Type B pancreatic cell (in vitro differentiated cells): ENCODE results near the gene ELF4. TPM values are rescaled to one million over a fixed set of nuclear protein-coding genes. Genes with fewer than 3 reads are reported as not detected.

Source experiments
- DNase-seq: peaks from one replicate; pipeline ENCODE4 v3.0.0; 2021; ENCODE audit warnings: mixed read lengths; ENCODE audit not compliant: unreplicated experiment; ENCODE audit errors: extremely low spot score
- H3K27ac Mint-ChIP-seq: 2 replicates; pipeline ENCODE4 v1.8.0; 2021; ENCODE audit warnings: mild to moderate bottlenecking, mixed read lengths
- H3K27me3 Mint-ChIP-seq: 2 replicates; pipeline ENCODE4 v1.8.0; 2021; ENCODE audit warnings: mixed read lengths
- H3K36me3 Mint-ChIP-seq: 2 replicates; pipeline ENCODE4 v1.8.0; 2021; ENCODE audit warnings: mixed read lengths
- H3K4me1 Mint-ChIP-seq: one replicate; pipeline ENCODE4 v1.8.0; 2021; ENCODE audit warnings: mixed read lengths; ENCODE audit not compliant: unreplicated experiment
- H3K4me3 Mint-ChIP-seq: 2 replicates; pipeline ENCODE4 v1.8.0; 2021; ENCODE audit warnings: mild to moderate bottlenecking, mixed read lengths
- H3K9me3 Mint-ChIP-seq: 2 replicates; pipeline ENCODE4 v1.8.0; 2021; ENCODE audit warnings: mixed read lengths
- total RNA-seq: library from RNA; stranded (reverse); gene quantifications from 2 replicates; pipeline ENCODE4 v1.2.1, GENCODE V29; 2021; ENCODE audit warnings: low replicate concordance
- TF ChIP-seq, protein P1 (sequence below): fragments of 200-600 bp; sonication (generic); conservative IDR thresholded peaks from 2 replicates; pipeline ENCODE4 v1.5.0; 2021; ENCODE audit warnings: antibody characterized with exemption, mild to moderate bottlenecking

The ELF4 gene
- total RNA-seq, 1 donor from 2014 or later = 7.8 TPM

DNA sequence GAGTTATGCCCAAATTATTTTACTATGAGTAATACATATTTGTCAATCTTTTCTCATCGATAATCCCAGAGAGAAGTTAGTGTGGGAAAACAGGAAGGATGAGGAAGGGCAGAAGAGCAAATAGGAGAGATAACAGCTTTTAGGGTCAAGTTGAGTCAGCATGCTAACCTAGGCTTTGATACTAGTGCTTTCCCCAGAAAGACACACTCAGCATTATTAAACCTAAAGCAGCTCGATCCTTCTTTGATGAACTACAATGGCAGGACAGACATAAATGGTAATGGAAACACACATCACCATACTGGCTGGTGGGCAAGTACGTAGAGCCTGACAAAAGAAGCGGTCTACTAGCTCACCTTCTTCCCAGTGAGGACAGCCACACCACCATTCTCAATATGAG, 34.8 kb upstream of the ELF4 start:
- peaks cover 26% of the 10 kb centered on the region for H3K36me3 Mint-ChIP-seq
- no peak overlapping the region for H3K27ac Mint-ChIP-seq
- no peak overlapping the region for H3K4me3 Mint-ChIP-seq

DNA sequence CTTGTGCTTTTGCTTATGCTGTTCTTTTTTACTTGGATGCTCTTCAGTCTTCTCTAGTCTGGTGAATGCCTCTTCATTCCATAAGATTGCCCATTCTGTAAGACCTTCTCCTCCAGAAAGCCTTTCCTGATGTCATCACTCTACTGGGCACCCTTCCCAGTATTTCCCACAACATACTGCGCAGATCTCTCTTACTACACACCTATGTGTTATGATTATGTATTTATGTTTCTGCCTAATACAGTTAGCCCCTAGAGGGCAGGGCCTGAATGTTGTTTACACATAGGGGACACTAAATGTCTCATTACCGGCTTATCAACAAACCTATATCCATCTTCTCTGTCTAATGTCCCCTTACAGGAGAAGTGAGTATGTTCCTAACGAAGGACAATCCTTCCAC, 34.2 kb upstream of the ELF4 start:
- no peak for DNase-seq
- peaks cover 4% of the 10 kb centered on the region for H3K9me3 Mint-ChIP-seq
- no peaks in the 10 kb centered on the region for H3K27me3 Mint-ChIP-seq
- H3K27ac Mint-ChIP-seq = no peak overlapping the region
- no peaks in the 10 kb centered on the region for H3K4me1 Mint-ChIP-seq
- peaks cover 26% of the 10 kb centered on the region for H3K36me3 Mint-ChIP-seq
- H3K4me3 Mint-ChIP-seq = no peak overlapping the region
- TF ChIP-seq, protein P1, sequence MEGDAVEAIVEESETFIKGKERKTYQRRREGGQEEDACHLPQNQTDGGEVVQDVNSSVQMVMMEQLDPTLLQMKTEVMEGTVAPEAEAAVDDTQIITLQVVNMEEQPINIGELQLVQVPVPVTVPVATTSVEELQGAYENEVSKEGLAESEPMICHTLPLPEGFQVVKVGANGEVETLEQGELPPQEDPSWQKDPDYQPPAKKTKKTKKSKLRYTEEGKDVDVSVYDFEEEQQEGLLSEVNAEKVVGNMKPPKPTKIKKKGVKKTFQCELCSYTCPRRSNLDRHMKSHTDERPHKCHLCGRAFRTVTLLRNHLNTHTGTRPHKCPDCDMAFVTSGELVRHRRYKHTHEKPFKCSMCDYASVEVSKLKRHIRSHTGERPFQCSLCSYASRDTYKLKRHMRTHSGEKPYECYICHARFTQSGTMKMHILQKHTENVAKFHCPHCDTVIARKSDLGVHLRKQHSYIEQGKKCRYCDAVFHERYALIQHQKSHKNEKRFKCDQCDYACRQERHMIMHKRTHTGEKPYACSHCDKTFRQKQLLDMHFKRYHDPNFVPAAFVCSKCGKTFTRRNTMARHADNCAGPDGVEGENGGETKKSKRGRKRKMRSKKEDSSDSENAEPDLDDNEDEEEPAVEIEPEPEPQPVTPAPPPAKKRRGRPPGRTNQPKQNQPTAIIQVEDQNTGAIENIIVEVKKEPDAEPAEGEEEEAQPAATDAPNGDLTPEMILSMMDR = no peak

More for the DNA sequence above, 34.8 kb upstream of the ELF4 start:
- no peak for DNase-seq
- H3K4me1 Mint-ChIP-seq = no peaks in the 10 kb centered on the region
- no peaks in the 10 kb centered on the region for H3K27me3 Mint-ChIP-seq
- H3K9me3 Mint-ChIP-seq = peaks cover 4% of the 10 kb centered on the region
- TF ChIP-seq, protein P1 = no peak

DNA sequence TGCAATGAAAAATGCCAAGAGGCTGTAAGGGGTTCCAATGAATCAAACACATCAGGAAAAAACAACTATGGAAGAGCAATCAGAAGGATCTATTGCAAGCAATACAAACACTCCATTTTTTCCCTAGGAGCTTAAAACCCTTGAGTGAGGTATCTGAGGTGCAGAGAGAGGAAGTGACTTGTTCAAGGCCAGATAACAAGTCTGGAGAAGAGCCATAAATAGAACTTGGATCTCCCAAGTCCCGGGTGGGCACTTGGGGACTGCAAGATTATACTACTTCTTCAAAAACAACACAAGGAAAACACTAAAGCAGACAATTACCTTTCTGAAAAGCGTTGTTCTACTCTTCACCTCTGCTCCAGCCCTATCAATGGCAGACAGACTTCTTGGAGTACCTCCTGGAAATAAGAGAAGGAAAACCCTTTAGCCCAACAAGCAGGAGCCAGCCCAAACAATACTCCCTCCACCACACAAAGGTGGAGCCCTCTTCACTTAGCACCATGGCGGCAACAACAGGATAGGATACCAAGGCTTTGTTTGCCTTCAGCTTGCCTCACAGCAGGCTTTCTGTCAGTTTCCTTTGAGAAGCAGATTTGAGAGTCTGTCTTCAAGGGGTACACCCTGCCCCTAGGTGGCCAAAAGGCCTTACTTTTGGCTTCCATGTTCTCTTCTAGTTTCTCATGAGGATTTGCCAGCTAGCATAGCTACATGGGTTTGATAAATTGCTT, 29.3 kb upstream of the ELF4 start:
- Mint-ChIP-seq H3K9me3 (peaks cover 4% of the 10 kb centered on the region), H3K4me3 (no peak overlapping the region), H3K4me1 (no peaks in the 10 kb centered on the region), H3K27ac (no peak overlapping the region), H3K27me3 (no peaks in the 10 kb centered on the region), H3K36me3 (peaks cover 21% of the 10 kb centered on the region)
- no peak for DNase-seq
- TF ChIP-seq, protein P1 = no peak

DNA sequence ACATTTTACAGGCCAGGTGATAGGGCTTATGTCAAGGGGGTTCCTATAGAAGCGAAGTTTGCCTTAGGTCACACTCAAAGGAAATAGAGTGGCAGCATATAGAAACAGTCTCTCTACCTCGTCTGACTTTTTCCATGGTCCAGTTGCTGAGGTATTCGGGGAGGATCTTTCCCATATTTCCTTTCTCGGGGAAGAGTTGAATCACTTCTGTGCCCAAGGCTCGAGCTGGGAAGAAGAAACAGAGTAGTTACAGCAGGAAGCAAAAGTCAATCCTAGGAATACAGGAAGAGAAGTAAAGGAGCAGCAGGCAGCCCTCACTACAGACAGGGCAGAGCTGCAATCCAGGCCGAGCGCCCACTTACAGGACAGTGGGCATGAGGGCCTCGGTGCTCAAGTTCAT, 26.7 kb upstream of the ELF4 start:
- no peaks in the 10 kb centered on the region for H3K9me3 Mint-ChIP-seq
- no peak overlapping the region for H3K27ac Mint-ChIP-seq
- peaks cover 8% of the 10 kb centered on the region for H3K36me3 Mint-ChIP-seq
- TF ChIP-seq, protein P1 = no peak
- no peak overlapping the region for H3K4me3 Mint-ChIP-seq
- no peaks in the 10 kb centered on the region for H3K4me1 Mint-ChIP-seq
- H3K27me3 Mint-ChIP-seq = no peaks in the 10 kb centered on the region
- no peak for DNase-seq

DNA sequence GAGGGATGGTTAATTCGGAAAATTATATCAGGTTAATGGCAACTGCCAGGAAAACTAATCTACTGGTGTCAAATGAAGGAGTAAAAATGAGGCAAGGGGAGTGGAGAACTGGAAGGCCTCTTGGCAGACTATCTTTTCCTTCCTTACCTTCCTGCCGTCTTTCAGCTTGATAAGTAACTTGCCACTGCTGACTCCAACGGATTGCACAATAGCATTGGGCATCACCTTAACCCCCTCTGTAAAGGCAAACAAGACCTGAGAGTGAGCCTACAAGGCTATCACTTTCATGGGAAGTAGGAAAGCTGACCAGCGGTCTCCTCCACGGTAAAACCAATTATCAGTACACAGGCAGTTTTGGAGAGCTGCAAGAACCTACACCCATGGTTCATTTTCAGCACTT, 26.2 kb upstream of the ELF4 start:
- no peak overlapping the region for H3K27ac Mint-ChIP-seq
- H3K9me3 Mint-ChIP-seq = no peaks in the 10 kb centered on the region
- H3K4me1 Mint-ChIP-seq = no peaks in the 10 kb centered on the region
- no peaks in the 10 kb centered on the region for H3K27me3 Mint-ChIP-seq
- H3K4me3 Mint-ChIP-seq = no peak overlapping the region
- TF ChIP-seq, protein P1 = no peak
- H3K36me3 Mint-ChIP-seq = peaks cover 8% of the 10 kb centered on the region
- no peak for DNase-seq
